ENCODE results near the gene MRPL10.
A peak's percentile ranks its signal among the peaks of the same experiment; 100 is the strongest.

The MRPL10 gene

GRCh38 chr17:47840742-47841487, 9.6 kb upstream of the MRPL10 start, which contains the start of gene SCRN2 (continued):
- peak; percentile 36; the same call in 1 of the 2 replicates for TF ChIP-seq REST (tag by site-specific recombination; IDR thresholded peaks at IDR 0.05)
- peak; percentile 62 for TF ChIP-seq ZBTB11 (tag by site-specific recombination; conservative IDR thresholded peaks at IDR 0.05; ENCODE audit: low read depth)
- TF ChIP-seq KLF8 (tag by site-specific recombination; IDR thresholded peaks at IDR 0.05): peak; percentile 33; the same call in 1 of the 2 replicates
- TF ChIP-seq ZNF561 (tag by site-specific recombination; IDR thresholded peaks at IDR 0.05; ENCODE audit: borderline replicate concordance): 0 out of 2 replicates have a peak, but pooled peaks have one; percentile 13
- TF ChIP-seq ZNF629 (tag by site-specific recombination; IDR thresholded peaks at IDR 0.05): peak; percentile 59; the same call in 1 of the 2 replicates
- no peak for TF ChIP-seq ZNF837 (tag by site-specific recombination; IDR thresholded peaks at IDR 0.05)
- TF ChIP-seq ZNF366 (tag by site-specific recombination; conservative IDR thresholded peaks at IDR 0.05): no peak
- 0 out of 2 replicates have a peak, but pooled peaks have one; percentile 38 for TF ChIP-seq ZNF10 (tag by site-specific recombination; IDR thresholded peaks at IDR 0.05)
- TF ChIP-seq SP3 (tag by site-specific recombination; IDR thresholded peaks at IDR 0.05): peak; percentile 97
- TF ChIP-seq SP7 (tag by site-specific recombination; IDR thresholded peaks at IDR 0.05): peak; percentile 61; the same call in 1 of the 2 replicates
- TF ChIP-seq GLIS1 (tag by site-specific recombination; IDR thresholded peaks at IDR 0.05): peak; percentile 99
- no peak for TF ChIP-seq ZNF133 (tag by site-specific recombination; IDR thresholded peaks at IDR 0.05)
- TF ChIP-seq BCL11B (tag by site-specific recombination; IDR thresholded peaks at IDR 0.05; ENCODE audit: low read depth): peak; percentile 97

GRCh38 chr17:47840001-47840741, 8.8 kb upstream of the MRPL10 start:
- H3K4me3 ChIP-seq (ENCODE audit: low read depth, low read length): peak overlapping the region; percentile 82
- POLR2A ChIA-PET: interaction anchor here (0.7 to 2.6 kb wide), 10 partner anchors 9 to 208 kb away, joined by 3 to 35 read pairs (median 8); partner anchors contain the start of genes CDK5RAP3, LRRC46, MRPL10 and NFE2L1

More at GRCh38 chr17:47840001-47840741, 8.8 kb upstream of the MRPL10 start:
- CTCF ChIA-PET: interaction anchor here (0.6 to 19.4 kb wide), 18 partner anchors 9 to 770 kb away, joined by 3 to 837 read pairs (median 6); partner anchors contain the start of genes CDK5RAP3, LRRC46, MRPL10 and OSBPL7
- Histone ChIP-seq H3K27ac (ENCODE audit: extremely low read depth, low read depth, low read length) (peak overlapping the region; percentile 24; the same call in 1 of the 2 replicates), H3K9me3 (ENCODE audit: control insufficient read depth, insufficient read depth, low read depth, low read length) (no peaks in the 10 kb centered on the region), H3K36me3 (ENCODE audit: control insufficient read depth in 2 of 2, insufficient read depth in 1 of 2, low read length in 2 of 2) (peaks cover 0 to 44% of the 10 kb centered on the region in 2 experiments; a peak in 1 of 3 replicates), H3K4me1 (ENCODE audit: control insufficient read depth, insufficient read depth, low read length) (no peaks in the 10 kb centered on the region; the same call in 1 of the 2 replicates)
- TF ChIP-seq ZNF133 (tag by site-specific recombination; IDR thresholded peaks at IDR 0.05) (no peak), ZNF629 (tag by site-specific recombination; IDR thresholded peaks at IDR 0.05) (no peak), ZNF623 (tag by site-specific recombination; IDR thresholded peaks at IDR 0.05) (no peak), KLF7 (tag by site-specific recombination; IDR thresholded peaks at IDR 0.05; ENCODE audit: borderline replicate concordance) (no peak), ZNF514 (tag by site-specific recombination; IDR thresholded peaks at IDR 0.05) (no peak), INSM2 (tag by site-specific recombination; IDR thresholded peaks at IDR 0.05) (no peak), ZNF664 (tag by site-specific recombination; IDR thresholded peaks at IDR 0.05) (no peak), SCRT2 (tag by site-specific recombination; IDR thresholded peaks at IDR 0.05) (peak; percentile 55), ZFP37 (tag by site-specific recombination; IDR thresholded peaks at IDR 0.05) (no peak), ZNF76 (tag by site-specific recombination; IDR thresholded peaks at IDR 0.05; ENCODE audit: borderline replicate concordance, low read depth) (peak; percentile 82), ZNF549 (tag by site-specific recombination; IDR thresholded peaks at IDR 0.05) (no peak), OVOL3 (tag by site-specific recombination; IDR thresholded peaks at IDR 0.05) (no peak), ZNF48 (tag by site-specific recombination; IDR thresholded peaks at IDR 0.05) (no peak)

Data from HEK293 (cell line).